GM12878 (cell line): Measurements from ENCODE around the gene ING4. TPM values are rescaled to one million over a fixed set of nuclear protein-coding genes. Genes with fewer than 3 reads are reported as not detected.

ENCODE experiments used
- BRCA1 ChIP-seq: IDR thresholded peaks from 2 replicates; pipeline ENCODE4 v1.6.1; 2011; ENCODE audit warnings: low read depth, low read length, improper control_type of control experiment
- EED ChIP-seq: sonication (generic); IDR thresholded peaks from 2 replicates; pipeline ENCODE4 v1.6.1; 2016; ENCODE audit warnings: antibody characterized with exemption, low read depth
- NBN ChIP-seq: fragments of 450-650 bp; IDR thresholded peaks from 2 replicates; pipeline ENCODE4 v1.6.1; 2016
- POLR2A ChIP-seq: IDR thresholded peaks from 2 replicates; pipeline ENCODE4 v1.6.1; 2011; ENCODE audit warnings: low read depth, mild to moderate bottlenecking, low read length
- POLR2AphosphoS5 ChIP-seq: IDR thresholded peaks from 2 replicates; pipeline ENCODE4 v1.6.1; 2011; ENCODE audit warnings: mild to moderate bottlenecking, low read length, inconsistent platforms
- SIN3A ChIP-seq: IDR thresholded peaks from 2 replicates; pipeline ENCODE4 v1.6.1; 2012; ENCODE audit warnings: low read depth, low read length, improper control_type of control experiment
- SMAD1 ChIP-seq: fragments of 450-650 bp; IDR thresholded peaks from 2 replicates; pipeline ENCODE4 v1.6.1; 2018; ENCODE audit warnings: mild to moderate bottlenecking, low read depth; ENCODE audit not compliant: partially characterized antibody
- SMARCA5 ChIP-seq: fragments of 450-650 bp; IDR thresholded peaks from 2 replicates; pipeline ENCODE4 v1.6.1; 2017; ENCODE audit warnings: mild to moderate bottlenecking
- SMC3 ChIP-seq: IDR thresholded peaks from 2 replicates; pipeline ENCODE4 v1.6.1; 2011; ENCODE audit warnings: low read length, improper control_type of control experiment, borderline replicate concordance
- TBL1XR1 ChIP-seq: IDR thresholded peaks from 2 replicates; pipeline ENCODE4 v1.6.1; 2012; ENCODE audit warnings: low read depth, low read length, improper control_type of control experiment
- polyA plus RNA-seq, 11 experiments: library from polyadenylated mRNA; depleted of rRNA in 4 of 11; unstranded in 6 of 11; stranded (reverse) in 5 of 11; fragments of >200 nt; fragmentation: Nextera tagmentation in 4 of 11; fragmentation: Illumina TruSeq in 1 of 11; extraction: Ambion mirVana in 4 of 11; extraction: Trizol in 1 of 11; gene quantifications; 1 replicate in 1 of 11; 2 replicates in 10 of 11; pipeline versions ENCODE4 v1.2.1 to v1.2.3, GENCODE V29; 2011 to 2016; ENCODE audit warnings: inconsistent platforms in 2 of 11, missing spikeins in 2 of 11, low read depth in 1 of 11
- total RNA-seq, 4 experiments: library from RNA; depleted of rRNA in 3 of 4; stranded (reverse); fragments of >200 nt in 3 of 4; fragmentation: Illumina TruSeq in 1 of 4; extraction: Trizol in 1 of 4; gene quantifications; 2 replicates each; pipeline versions ENCODE4 v1.2.1 to v1.2.3, GENCODE V29; 2013 to 2021
- TF ChIP-seq, protein P1 (sequence below): fragments of 450-650 bp; IDR thresholded peaks from 2 replicates; pipeline ENCODE4 v1.6.1; 2017; ENCODE audit warnings: mild to moderate bottlenecking, moderate library complexity
- TF ChIP-seq, protein P2 (sequence below): fragments of 450-650 bp; IDR thresholded peaks from 2 replicates; pipeline ENCODE4 v1.6.1; 2016; ENCODE audit warnings: mild to moderate bottlenecking, moderate library complexity, borderline replicate concordance
- TF ChIP-seq, protein P3 (sequence below): IDR thresholded peaks from 2 replicates; pipeline ENCODE4 v1.6.1; 2012; ENCODE audit warnings: low read depth, low read length, improper control_type of control experiment

Gene ING4
- total and polyA plus RNA-seq, 10 of the 15 experiments (the other 5 are each of a cell fraction or from before 2014, with no cell fraction given) = 7.2 to 53.9 (median 21.8) TPM

DNA sequence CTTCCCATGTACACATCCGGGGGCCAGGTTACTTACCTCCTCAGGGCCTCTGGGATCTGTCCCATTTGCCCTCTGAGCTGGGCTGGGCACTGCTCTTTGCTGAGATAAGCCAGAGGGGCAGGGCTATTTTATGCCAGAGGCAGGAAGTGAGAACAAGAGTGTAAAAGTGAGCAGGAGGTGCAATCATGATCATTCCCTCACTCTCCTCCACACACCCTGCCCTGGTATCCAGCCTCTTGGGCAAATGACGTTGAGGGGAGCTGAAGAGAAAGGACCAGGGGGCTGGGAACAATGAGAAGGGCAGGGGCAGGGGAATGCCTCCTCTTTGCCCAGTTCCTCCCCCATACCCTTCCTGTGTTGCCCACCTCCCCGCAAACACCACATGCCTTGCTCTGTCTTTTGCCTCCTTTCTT, 31.4 kb downstream of the ING4 start (continued):
- TF ChIP-seq, protein P1, sequence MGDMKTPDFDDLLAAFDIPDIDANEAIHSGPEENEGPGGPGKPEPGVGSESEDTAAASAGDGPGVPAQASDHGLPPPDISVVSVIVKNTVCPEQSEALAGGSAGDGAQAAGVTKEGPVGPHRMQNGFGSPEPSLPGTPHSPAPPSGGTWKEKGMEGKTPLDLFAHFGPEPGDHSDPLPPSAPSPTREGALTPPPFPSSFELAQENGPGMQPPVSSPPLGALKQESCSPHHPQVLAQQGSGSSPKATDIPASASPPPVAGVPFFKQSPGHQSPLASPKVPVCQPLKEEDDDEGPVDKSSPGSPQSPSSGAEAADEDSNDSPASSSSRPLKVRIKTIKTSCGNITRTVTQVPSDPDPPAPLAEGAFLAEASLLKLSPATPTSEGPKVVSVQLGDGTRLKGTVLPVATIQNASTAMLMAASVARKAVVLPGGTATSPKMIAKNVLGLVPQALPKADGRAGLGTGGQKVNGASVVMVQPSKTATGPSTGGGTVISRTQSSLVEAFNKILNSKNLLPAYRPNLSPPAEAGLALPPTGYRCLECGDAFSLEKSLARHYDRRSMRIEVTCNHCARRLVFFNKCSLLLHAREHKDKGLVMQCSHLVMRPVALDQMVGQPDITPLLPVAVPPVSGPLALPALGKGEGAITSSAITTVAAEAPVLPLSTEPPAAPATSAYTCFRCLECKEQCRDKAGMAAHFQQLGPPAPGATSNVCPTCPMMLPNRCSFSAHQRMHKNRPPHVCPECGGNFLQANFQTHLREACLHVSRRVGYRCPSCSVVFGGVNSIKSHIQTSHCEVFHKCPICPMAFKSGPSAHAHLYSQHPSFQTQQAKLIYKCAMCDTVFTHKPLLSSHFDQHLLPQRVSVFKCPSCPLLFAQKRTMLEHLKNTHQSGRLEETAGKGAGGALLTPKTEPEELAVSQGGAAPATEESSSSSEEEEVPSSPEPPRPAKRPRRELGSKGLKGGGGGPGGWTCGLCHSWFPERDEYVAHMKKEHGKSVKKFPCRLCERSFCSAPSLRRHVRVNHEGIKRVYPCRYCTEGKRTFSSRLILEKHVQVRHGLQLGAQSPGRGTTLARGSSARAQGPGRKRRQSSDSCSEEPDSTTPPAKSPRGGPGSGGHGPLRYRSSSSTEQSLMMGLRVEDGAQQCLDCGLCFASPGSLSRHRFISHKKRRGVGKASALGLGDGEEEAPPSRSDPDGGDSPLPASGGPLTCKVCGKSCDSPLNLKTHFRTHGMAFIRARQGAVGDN = peak; percentile 78
- TF ChIP-seq, protein P2, sequence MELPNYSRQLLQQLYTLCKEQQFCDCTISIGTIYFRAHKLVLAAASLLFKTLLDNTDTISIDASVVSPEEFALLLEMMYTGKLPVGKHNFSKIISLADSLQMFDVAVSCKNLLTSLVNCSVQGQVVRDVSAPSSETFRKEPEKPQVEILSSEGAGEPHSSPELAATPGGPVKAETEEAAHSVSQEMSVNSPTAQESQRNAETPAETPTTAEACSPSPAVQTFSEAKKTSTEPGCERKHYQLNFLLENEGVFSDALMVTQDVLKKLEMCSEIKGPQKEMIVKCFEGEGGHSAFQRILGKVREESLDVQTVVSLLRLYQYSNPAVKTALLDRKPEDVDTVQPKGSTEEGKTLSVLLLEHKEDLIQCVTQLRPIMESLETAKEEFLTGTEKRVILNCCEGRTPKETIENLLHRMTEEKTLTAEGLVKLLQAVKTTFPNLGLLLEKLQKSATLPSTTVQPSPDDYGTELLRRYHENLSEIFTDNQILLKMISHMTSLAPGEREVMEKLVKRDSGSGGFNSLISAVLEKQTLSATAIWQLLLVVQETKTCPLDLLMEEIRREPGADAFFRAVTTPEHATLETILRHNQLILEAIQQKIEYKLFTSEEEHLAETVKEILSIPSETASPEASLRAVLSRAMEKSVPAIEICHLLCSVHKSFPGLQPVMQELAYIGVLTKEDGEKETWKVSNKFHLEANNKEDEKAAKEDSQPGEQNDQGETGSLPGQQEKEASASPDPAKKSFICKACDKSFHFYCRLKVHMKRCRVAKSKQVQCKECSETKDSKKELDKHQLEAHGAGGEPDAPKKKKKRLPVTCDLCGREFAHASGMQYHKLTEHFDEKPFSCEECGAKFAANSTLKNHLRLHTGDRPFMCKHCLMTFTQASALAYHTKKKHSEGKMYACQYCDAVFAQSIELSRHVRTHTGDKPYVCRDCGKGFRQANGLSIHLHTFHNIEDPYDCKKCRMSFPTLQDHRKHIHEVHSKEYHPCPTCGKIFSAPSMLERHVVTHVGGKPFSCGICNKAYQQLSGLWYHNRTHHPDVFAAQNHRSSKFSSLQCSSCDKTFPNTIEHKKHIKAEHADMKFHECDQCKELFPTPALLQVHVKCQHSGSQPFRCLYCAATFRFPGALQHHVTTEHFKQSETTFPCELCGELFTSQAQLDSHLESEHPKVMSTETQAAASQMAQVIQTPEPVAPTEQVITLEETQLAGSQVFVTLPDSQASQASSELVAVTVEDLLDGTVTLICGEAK = no peak
- TF ChIP-seq NBN = peak; percentile 39; the same call in 1 of the 2 replicates
- TF ChIP-seq, protein P3, sequence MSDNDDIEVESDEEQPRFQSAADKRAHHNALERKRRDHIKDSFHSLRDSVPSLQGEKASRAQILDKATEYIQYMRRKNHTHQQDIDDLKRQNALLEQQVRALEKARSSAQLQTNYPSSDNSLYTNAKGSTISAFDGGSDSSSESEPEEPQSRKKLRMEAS = 0 out of 2 replicates have a peak, but pooled peaks have one; percentile 27
- 0 out of 2 replicates have a peak, but pooled peaks have one; percentile 38 for TF ChIP-seq POLR2AphosphoS5
- TF ChIP-seq SMARCA5 = 0 out of 2 replicates have a peak, but pooled peaks have one; percentile 16
- 0 out of 2 replicates have a peak, but pooled peaks have one; percentile 29 for TF ChIP-seq EED
- no peak for TF ChIP-seq SIN3A
- no peak for TF ChIP-seq BRCA1
- TF ChIP-seq SMAD1 = no peak
- peak; percentile 57; the same call in 1 of the 2 replicates for TF ChIP-seq POLR2A
- no peak for TF ChIP-seq TBL1XR1
- TF ChIP-seq SMC3 = peak; percentile 10; the same call in 1 of the 2 replicates
- TF ChIP-seq, all 136 proteins: peak for 15
